Heart left ventricle (tissue), 16 donors: ENCODE results near the gene IAH1. TPM values are rescaled to one million over a fixed set of nuclear protein-coding genes. Genes with fewer than 3 reads are reported as not detected.
A peak's percentile ranks its signal among the peaks of the same experiment; 100 is the strongest.
"Not testable (repeated sequence)": the region's sequence is repeated elsewhere in the genome, so short reads cannot be mapped to it uniquely, and the experiment has no call there.

ENCODE experiments used
- ATAC-seq, 4 donors: fragments of 200-7000 bp; cut with Tn5 transposase; one replicate each; pipeline ENCODE4 v1.9.1; 2020 to 2022; ENCODE audit warnings: moderate library complexity in 4 of 4, mild to moderate bottlenecking in 3 of 4, moderate number of reproducible peaks in 1 of 4
- DNase-seq, 5 donors: peaks; one replicate each; pipeline ENCODE4 v3.0.0-alpha.2; 2020
- H3K27ac ChIP-seq, 12 donors: fragments of 200-600 bp; sonication (generic) in 4 of 12; one replicate each; pipeline versions ENCODE4 v1.5.0 to v1.8.0; 2016 to 2022; ENCODE audit warnings: mild to moderate bottlenecking in 2 of 12
- H3K27me3 ChIP-seq, 9 donors: fragments of 200-600 bp; sonication (generic) in 2 of 9; one replicate each; pipeline versions ENCODE4 v1.5.1 to v1.8.0; 2016 to 2022; ENCODE audit warnings: mild to moderate bottlenecking in 3 of 9
- H3K36me3 ChIP-seq, 9 donors: fragments of 200-600 bp; sonication (generic) in 2 of 9; one replicate each; pipeline versions ENCODE4 v1.5.0 to v1.8.0; 2018 to 2022; ENCODE audit warnings: mild to moderate bottlenecking in 2 of 9
- H3K4me1 ChIP-seq, 12 donors: fragments of 200-600 bp; sonication (generic) in 4 of 12; one replicate each; pipeline versions ENCODE4 v1.5.0 to v1.8.0; 2016 to 2022; ENCODE audit warnings: mild to moderate bottlenecking in 3 of 12
- H3K4me3 ChIP-seq, 12 donors: fragments of 200-600 bp; sonication (generic) in 4 of 12; one replicate each; pipeline versions ENCODE4 v1.5.0 to v1.8.0; 2017 to 2022; ENCODE audit warnings: mild to moderate bottlenecking in 9 of 12, moderate library complexity in 4 of 12
- H3K9me3 ChIP-seq, 12 donors: fragments of 200-600 bp; sonication (generic) in 4 of 12; one replicate each; pipeline versions ENCODE4 v1.5.0 to v1.8.0; 2016 to 2022; ENCODE audit warnings: mild to moderate bottlenecking in 1 of 12
- POLR2A ChIP-seq, 2 donors: fragments of 450-650 bp; IDR thresholded peaks; one replicate each; pipeline ENCODE4 v1.6.1; 2017; ENCODE audit warnings: antibody characterized with exemption in 2 of 2, mild to moderate bottlenecking in 2 of 2, moderate library complexity in 2 of 2
- WGBS, 4 donors: extraction: QIAGEN DNeasy Blood & Tissue Kit in 2 of 4; methylation state at CpG; one replicate each; pipeline versions ENCODE4 v1.1.5 to v1.1.7; 2013 to 2018; 5-methylcytosine and 5-hydroxymethylcytosine counted together
- intact Hi-C, 10 donors: fragments of 100-400 bp; cut with DNase I; formaldehyde crosslinking; loops; one replicate each; pipeline versions ENCODE4 v1.11.1 to v1.14.2; 2022
- polyA plus RNA-seq, 2 donors: library from polyadenylated mRNA; stranded (reverse); fragments of 200-250 nt; gene quantifications; one replicate each; pipeline ENCODE4 v1.2.3, GENCODE V29; 2013
- total RNA-seq, 9 donors: library from RNA; depleted of rRNA in 2 of 9; stranded (reverse); fragments of >200 nt in 2 of 9; fragmentation: NEBNext Ultra II Directional in 3 of 9; extraction: Animal tissue kit (Norgen Biotek cat#: 25700) in 3 of 9; gene quantifications; one replicate each; pipeline versions ENCODE4 v1.1.0 to v1.2.4, GENCODE V29; 2016 to 2023
- TF ChIP-seq, protein P1 (sequence below), 12 donors: fragments of 200-600 bp; sonication (generic) in 4 of 12; IDR thresholded peaks; one replicate each; pipeline versions ENCODE4 v1.5.0 to v1.8.0; 2018 to 2022; ENCODE audit warnings: antibody characterized with exemption in 12 of 12, mild to moderate bottlenecking in 5 of 12
- donor health status: ischemic (EF 13 %, LVEDD 7.1; RV severe dilation, severe dysfunction).
- donor health status: healthy with polysubstance abuse.
- donor health status: DM: no; HTN: yes; CAD: no.
- donor health status: DM: no; HTN: no; CAD: no.
- donor health status: ischemic (EF 25% LVEDD 6.9; RV normal size, moderate dysfunction).
- donor health status: ischemic (EF 25% LVEDD 5.7; RV mildly dilated, moderate dysfunction).
- donor health status: healthy.
- donor health status: DM: yes; HTN: yes; CAD: no.
- donor health status: ischemic (EF 35%, LVEDD 5.7; RV mildly dilated, moderate dysfunction).
- donor health status: nonischemic (EF 11% LVEDD 7.7; RV severe dilation, severe dysfunction).
- donor health status: DM: yes; HTN: yes; CAD: no.
- donor health status: PGD.
- donor health status: ischemic (EF 29% LVEDD 5.4; RV normal size, mild dysfunction).
- donor health status: nonischemic (EF 23%, LVEDD 6.1; RV moderate dilation, normal function).

The IAH1 gene
- total and polyA plus RNA-seq, 11 donors, result 51.6 to 124 (median 78.0) TPM

GRCh38 chr2:9494081-9494480 lies 19.7 kb downstream of the IAH1 start:
- no peak overlapping the region for H3K27ac ChIP-seq
- peaks cover 5 to 100% (median 89%) of the 10 kb centered on the region in 9 donors for H3K36me3 ChIP-seq
- H3K9me3 ChIP-seq, result no peaks in the 10 kb centered on the region
- no peak for ATAC-seq
- 75 to 95% (median 90%) methylated on average over 1 of the region's 1 CpG for WGBS, 4 donors
- H3K4me1 ChIP-seq, result peaks cover 0 to 8% (median 2%) of the 10 kb centered on the region in 12 donors
- no peaks in the 10 kb centered on the region for H3K27me3 ChIP-seq
- intact Hi-C loops, result loop anchor here in 1 of 10 donors (5.0 kb wide), 1 partner anchor 33 kb away; no protein-coding TSS in a partner anchor
- TF ChIP-seq, protein P1, sequence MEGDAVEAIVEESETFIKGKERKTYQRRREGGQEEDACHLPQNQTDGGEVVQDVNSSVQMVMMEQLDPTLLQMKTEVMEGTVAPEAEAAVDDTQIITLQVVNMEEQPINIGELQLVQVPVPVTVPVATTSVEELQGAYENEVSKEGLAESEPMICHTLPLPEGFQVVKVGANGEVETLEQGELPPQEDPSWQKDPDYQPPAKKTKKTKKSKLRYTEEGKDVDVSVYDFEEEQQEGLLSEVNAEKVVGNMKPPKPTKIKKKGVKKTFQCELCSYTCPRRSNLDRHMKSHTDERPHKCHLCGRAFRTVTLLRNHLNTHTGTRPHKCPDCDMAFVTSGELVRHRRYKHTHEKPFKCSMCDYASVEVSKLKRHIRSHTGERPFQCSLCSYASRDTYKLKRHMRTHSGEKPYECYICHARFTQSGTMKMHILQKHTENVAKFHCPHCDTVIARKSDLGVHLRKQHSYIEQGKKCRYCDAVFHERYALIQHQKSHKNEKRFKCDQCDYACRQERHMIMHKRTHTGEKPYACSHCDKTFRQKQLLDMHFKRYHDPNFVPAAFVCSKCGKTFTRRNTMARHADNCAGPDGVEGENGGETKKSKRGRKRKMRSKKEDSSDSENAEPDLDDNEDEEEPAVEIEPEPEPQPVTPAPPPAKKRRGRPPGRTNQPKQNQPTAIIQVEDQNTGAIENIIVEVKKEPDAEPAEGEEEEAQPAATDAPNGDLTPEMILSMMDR (IDR thresholded peaks at IDR 0.05), result no peak
- no peak for TF ChIP-seq POLR2A (IDR thresholded peaks at IDR 0.05)
- H3K4me3 ChIP-seq, result no peak overlapping the region
- no peak for DNase-seq

- H3K4me1 ChIP-seq, result peaks cover 0 to 8% (median 2%) of the 10 kb centered on the region in 12 donors
- DNase-seq, result no peak
- TF ChIP-seq, protein P1 (IDR thresholded peaks at IDR 0.05), result no peak
- TF ChIP-seq POLR2A (IDR thresholded peaks at IDR 0.05), result no peak
- peaks cover 0 to 100% (median 86%) of the 10 kb centered on the region in 9 donors for H3K36me3 ChIP-seq
- intact Hi-C loops, result no loop called here
- H3K27me3 ChIP-seq, result no peaks in the 10 kb centered on the region
- no peaks in the 10 kb centered on the region for H3K9me3 ChIP-seq
- no peak overlapping the region for H3K4me3 ChIP-seq
- WGBS, 4 donors, result 86 to 93% (median 91%) methylated on average over 3 to 4 of the region's 4 CpGs
- no peak for ATAC-seq
- H3K27ac ChIP-seq, result no peak overlapping the region
These were observed 22.7 kb downstream of the IAH1 start for GRCh38 chr2:9497017-9497416.

DNA sequence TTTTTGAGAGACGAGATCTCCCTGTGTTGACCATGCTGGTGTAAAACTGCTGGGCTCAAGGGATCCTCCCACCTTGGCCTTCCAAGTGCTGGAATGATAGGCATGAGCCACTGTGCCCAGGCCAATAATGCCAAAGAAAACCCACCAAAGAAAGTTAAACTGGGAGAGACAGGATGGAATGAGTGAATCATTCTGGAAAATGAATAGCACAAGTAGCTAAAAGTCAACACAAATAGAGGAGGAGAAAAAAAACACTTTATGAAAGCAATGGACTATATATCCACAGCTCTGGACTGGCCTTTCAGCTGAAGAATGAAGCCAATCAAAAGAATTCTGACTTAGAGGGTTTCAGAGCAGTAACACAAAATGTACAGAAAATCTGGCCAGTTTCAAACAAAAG lies 23.9 kb downstream of the IAH1 start:
- Histone ChIP-seq H3K27me3 (no peaks in the 10 kb centered on the region), H3K4me3 (no peak overlapping the region), H3K27ac (no peak overlapping the region), H3K9me3 (no peaks in the 10 kb centered on the region), H3K36me3 (peaks cover 0 to 100% (median 86%) of the 10 kb centered on the region in 9 donors), H3K4me1 (peaks cover 0 to 8% (median 2%) of the 10 kb centered on the region in 12 donors)
- ATAC-seq (no peak), DNase-seq (no peak)
- intact Hi-C loops, result no loop called here
- TF ChIP-seq, protein P1 (IDR thresholded peaks at IDR 0.05), result no peak
- TF ChIP-seq POLR2A (IDR thresholded peaks at IDR 0.05), result no peak
- WGBS, 4 donors, result 60 to 70% (median 63%) methylated on average over 1 of the region's 1 CpG

- peak overlapping the region in 1 of 12 donors; percentile 24 for H3K27ac ChIP-seq
- peaks cover 0 to 20% (median 0%) of the 10 kb centered on the region in 12 donors for H3K4me1 ChIP-seq
- H3K9me3 ChIP-seq, result no peaks in the 10 kb centered on the region
- TF ChIP-seq, protein P1 (IDR thresholded peaks at IDR 0.05), result no peak
- TF ChIP-seq POLR2A (IDR thresholded peaks at IDR 0.05), result no peak
- intact Hi-C loops, result no loop called here
- H3K27me3 ChIP-seq, result no peaks in the 10 kb centered on the region
- no peak for DNase-seq
- H3K4me3 ChIP-seq, result no peak overlapping the region
- peaks cover 0 to 88% (median 48%) of the 10 kb centered on the region in 9 donors for H3K36me3 ChIP-seq
- ATAC-seq, result no peak
- 3 to 17% (median 15%) methylated on average over 1 of the region's 1 CpG for WGBS, 4 donors
These were observed 34.6 kb downstream of the IAH1 start for GRCh38 chr2:9508931-9509330.

DNA sequence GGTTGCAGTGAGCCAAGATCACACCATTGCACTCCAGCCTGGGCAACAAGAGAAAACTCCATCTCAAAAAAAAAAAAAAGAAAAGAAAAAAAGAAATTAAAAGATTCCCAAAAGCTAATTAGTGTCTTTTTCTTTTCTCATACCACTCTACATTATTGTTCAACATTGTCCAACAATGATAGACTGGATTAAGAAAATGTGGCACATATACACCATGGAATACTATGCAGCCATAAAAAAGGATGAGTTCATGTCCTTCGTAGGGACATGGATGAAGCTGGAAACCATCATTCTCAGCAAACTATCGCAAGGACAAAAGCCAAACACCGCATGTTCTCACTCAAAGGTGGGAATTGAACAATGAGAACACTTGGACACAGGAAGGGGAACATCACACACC lies 39.6 kb downstream of the IAH1 start:
- H3K4me3 ChIP-seq, H3K27ac ChIP-seq, H3K27me3 ChIP-seq, intact Hi-C loops, H3K4me1 ChIP-seq, DNase-seq, H3K9me3 ChIP-seq, ATAC-seq: not testable (repeated sequence)
- peaks cover 0 to 92% (median 64%) of the 10 kb centered on the region in 9 donors for H3K36me3 ChIP-seq
- 95 to 96% (median 96%) methylated on average over 3 of the region's 3 CpGs for WGBS, 4 donors
